HG03175 (cell line): ENCODE measurements around the gene ETS2.

Source experiments
- ATAC-seq: cut with Tn5 transposase; IDR thresholded peaks from one replicate; pipeline ENCODE4 v1.9.1; 2021; ENCODE audit warnings: mild to moderate bottlenecking, moderate library complexity; ENCODE audit not compliant: unreplicated experiment

Gene ETS2

DNA sequence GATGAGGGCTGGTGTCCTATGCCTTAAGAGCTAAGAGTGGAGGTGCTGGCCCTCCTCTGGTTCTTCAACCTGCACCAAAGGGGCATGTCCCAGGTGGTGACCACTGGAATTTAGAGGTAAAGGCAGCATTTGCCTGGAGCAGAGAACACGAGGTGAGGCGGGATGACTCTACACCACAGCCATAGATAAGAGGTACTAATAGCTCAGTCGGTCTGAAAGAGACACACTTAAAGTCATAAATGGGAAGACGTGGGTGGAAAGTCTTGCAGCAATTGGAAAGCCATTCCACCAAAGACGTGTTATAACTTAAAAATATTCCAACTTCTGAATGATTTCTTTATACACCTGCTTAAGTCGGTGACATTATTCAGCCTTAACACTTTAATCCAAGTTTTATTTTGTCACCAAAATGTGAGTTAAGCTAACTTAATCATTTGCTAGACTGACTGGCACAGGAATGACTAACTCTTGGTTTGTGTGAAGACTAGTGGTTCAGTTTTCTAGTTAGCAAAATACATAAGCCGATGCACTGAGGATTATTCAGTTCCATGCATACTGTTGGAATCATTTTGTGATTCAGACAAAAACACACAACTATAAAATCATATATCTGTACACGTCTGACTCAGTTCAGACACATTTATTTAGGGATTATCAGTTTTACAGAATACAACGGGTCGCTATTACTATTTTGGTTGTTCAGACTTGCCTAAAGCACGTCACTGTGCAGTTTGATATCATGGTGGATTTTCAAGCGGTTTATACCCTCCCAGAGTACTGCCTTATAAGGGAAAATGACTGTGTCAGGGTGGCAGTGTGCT, 4.6 kb upstream of the ETS2 start:
- ATAC-seq: no peak

DNA sequence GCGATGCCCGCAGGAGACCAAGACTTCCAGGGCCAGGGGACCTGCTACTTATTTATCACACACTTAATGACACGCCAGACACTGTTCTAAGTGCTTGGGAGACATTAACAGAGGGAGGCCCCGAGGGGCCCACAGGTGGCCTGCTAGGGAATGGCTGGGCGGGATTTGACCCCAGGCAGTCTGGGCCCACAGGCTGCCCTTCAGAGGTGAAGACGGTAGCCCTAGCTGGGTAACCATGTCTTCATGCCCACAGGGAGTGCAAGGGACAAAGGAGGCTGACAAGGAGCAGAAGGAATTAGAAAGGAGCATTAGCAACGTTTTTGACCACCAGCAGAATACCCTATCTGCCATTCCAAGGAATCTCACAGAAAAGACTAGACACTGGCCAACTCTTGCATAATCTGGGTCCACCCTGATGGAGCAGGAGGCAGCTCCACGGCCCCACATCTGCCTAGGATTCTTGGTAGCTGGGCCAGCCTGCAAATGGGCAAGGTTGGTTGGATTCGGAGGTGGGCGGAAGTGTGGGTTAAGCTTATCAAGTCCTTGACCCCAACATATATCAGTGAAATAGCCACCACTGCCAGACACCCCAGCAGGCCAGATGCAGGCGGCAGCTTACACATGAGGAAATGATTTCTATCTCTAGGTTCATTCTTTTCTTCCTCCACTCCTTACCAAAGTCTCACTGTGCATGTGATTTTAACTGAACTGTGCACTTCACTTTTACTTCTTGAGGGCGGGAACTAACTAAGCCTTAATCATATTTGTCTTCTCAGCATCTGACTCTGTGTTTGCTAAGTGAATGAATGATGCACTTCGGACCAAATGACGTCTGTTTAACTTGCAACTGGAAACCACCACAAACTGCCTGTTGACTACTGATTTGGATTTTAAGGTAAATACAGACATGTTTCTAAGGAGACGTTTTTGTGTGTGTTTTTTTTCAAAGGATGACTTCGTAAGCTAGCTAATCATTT, 3.4 kb upstream of the ETS2 start:
- ATAC-seq: no peak

GRCh38 chr21:38803075-38803660, 2.6 kb upstream of the ETS2 start:
- ATAC-seq: no peak

DNA sequence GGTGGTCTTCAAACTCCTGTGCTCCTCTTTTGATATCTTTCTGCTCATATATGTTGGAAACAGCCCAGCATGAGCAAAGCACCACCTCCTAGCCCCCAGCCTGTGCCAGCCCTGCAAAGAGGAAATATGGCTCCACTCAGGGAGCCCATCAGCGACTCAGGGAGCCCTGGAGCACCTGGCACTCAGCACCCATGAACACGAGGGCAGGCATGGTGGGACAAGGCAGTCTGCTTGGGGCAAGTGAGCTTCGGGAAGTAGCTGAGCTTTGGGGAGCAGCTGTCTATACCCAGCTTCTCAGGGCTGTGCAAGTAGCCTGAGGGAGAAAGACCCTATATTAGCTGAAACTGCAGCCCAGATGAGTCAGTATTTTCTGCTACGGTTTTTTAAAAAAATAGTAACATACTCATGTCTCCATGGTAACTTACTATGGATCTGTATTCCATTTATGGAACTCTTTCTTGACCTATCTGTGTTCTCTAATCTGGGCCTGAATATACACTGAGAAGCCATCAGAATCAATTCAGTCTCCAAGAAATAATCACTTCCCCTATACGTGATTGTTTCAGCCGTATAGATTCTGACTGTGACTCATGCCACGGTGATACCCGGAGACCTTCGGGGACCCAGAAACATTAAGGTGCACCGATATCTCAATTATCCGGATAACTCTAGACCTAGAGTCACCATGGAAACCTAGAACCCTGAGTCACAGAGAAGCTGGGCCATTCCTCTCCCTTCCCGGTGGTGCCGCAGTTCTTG, 1.5 kb upstream of the ETS2 start:
- ATAC-seq: no peak

GRCh38 chr21:38804789-38805327, 871 bp upstream of the ETS2 start:
- peak; percentile 6 for ATAC-seq

DNA sequence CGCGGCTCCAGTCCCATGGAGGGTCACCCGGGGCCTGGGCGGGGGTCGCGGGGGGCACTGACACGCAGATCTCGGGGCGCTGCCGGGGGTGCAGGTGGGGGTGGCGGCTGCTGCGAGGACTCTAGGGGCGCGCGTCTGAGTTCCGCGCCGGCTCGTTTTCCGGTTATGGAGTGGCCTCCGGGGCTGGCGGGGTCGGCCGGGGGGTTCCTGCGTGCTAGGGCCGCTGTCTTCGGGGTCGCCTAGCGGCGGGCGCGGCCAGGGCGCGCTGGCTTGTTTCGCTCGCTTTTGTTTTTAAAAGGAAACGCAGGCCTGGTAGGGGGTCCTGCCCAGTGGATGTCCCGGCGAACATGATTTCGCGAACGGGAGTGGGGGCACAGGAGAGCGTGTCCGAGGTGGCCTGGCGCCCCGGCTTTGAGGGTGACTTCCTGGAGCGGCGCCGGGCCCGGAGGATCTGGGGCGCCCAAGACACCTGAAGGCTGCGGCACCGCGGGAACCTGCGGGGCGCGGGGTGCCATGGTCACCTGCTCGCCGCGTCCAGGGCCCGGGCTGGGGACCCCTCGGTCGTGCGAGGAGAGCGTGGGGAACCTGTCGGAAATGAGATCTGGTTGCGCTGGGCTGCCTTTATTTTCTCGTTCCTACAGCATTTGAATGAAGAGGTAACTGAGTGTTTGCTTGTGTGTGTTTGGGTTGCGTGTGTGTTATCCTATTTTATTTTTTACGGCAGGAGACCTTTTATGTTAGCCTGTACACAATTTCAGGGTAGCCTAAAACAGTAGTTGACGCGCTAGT, 618 bp downstream of the ETS2 start:
- peak; percentile 31 for ATAC-seq

GRCh38 chr21:38806942-38807284, 1.2 kb downstream of the ETS2 start:
- ATAC-seq: no peak

GRCh38 chr21:38807441-38807871, 1.7 kb downstream of the ETS2 start:
- ATAC-seq: no peak

GRCh38 chr21:38807986-38808385, 2.3 kb downstream of the ETS2 start:
- ATAC-seq: no peak

- ATAC-seq: no peak
Observed at GRCh38 chr21:38809198-38809878, 3.6 kb downstream of the ETS2 start.

DNA sequence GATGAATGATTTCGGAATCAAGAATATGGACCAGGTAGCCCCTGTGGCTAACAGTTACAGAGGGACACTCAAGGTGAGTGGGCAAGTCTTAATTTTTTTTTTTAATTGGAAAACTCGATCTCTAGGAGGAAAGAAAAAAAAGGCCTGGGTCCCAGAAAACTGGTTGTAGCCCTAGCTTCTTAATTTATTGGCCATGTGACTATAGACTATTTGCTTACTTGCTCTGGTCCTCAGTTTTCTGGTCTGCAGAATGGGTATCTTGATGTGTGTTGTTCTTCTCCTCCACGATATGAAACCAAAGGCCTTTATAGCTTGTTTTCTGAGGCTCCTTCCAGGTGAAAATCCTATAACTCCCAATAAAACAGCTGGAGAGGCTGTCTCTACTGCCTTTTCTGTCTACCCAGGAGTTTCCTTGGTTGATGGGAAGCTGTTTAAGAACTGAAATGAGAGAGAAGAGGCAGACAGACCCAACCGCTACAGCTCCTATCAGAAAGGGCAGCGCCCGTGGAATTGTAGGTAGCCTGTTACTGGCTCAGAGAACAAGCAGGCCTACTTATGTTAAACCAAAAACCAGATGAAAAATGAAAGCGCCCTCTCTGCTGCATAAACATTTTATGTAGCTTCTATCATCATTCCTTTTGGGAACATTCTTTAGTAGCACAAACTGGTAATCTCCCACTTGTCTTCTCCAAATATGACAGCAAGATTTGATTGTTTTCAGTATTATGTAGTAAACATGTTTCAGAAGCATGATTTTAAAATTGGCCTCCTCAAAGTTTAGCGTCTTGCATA, 4.5 kb downstream of the ETS2 start:
- no peak for ATAC-seq

GRCh38 chr21:38810826-38811164, 5.1 kb downstream of the ETS2 start:
- no peak for ATAC-seq

GRCh38 chr21:38811257-38811656, 5.5 kb downstream of the ETS2 start:
- ATAC-seq: no peak

DNA sequence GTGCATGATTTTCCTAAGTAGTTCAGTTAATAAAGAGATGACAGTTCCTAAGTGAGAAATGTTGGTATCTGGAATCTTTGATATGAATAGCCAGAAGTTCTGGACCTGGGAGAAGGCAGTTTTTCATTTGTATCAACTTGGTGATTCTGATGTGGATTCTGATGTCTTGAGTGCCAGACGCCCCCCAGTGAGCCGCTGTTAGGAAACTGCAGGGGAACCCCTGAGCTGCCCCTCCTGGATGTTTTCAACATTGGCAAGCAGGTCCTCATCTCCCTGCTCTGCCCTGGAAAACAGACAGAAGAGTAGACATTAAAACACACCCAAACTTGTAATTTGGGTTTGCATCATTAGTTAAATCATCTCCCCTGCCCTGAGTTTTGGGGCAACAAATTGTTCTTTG, 7.4 kb downstream of the ETS2 start:
- ATAC-seq: no peak

- no peak for ATAC-seq
Observed at GRCh38 chr21:38813547-38813946, 7.8 kb downstream of the ETS2 start.

- ATAC-seq: no peak
Observed at GRCh38 chr21:38814126-38815059, 8.7 kb downstream of the ETS2 start.

DNA sequence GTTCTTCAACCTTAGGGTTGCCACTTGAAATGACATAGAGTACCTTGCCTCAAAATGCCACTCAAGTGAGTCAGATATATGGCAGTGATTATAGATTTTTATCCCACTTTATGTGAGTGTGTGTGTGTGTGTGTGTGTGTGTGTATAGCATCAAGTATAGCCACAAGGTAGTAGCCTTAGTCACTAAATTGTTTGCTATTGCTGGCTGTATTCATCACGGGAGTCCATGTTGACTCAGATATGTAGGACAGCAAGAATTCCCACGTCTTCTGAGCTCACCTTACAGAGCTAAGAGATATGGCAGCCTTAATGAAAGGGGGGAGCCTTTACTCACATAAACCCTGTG, 9.3 kb downstream of the ETS2 start:
- ATAC-seq: no peak
